PFSK-1 (cell line): ENCODE results near the gene UBXN7.

Source experiments
- FOXP2 ChIP-seq: optimal IDR thresholded peaks from 2 replicates; pipeline ENCODE3; 2011; ENCODE audit warnings: borderline replicate concordance, control low read depth, inconsistent platforms; ENCODE audit not compliant: insufficient read depth; ENCODE audit errors: extremely low read length, extremely low read depth
- POLR2AphosphoS5 ChIP-seq: IDR thresholded peaks from 2 replicates; pipeline ENCODE4 v1.6.1; 2012; ENCODE audit warnings: low read depth, mild to moderate bottlenecking, control low read depth, low read length, moderate library complexity
- SIN3A ChIP-seq: IDR thresholded peaks from 2 replicates; pipeline ENCODE4 v1.6.1; 2012; ENCODE audit warnings: mild to moderate bottlenecking, low read length, moderate library complexity, borderline replicate concordance; ENCODE audit not compliant: insufficient read depth
- TAF1 ChIP-seq: IDR thresholded peaks from 2 replicates; pipeline ENCODE4 v1.6.1; 2012; ENCODE audit warnings: low read length, control low read depth, borderline replicate concordance; ENCODE audit not compliant: insufficient read depth
- TF ChIP-seq, protein P1 (sequence below), 2 experiments: IDR thresholded peaks; 2 replicates each; pipeline versions ENCODE4 v1.6.1 to v1.8.0; 2011 to 2012; ENCODE audit warnings: low read depth in 2 of 2, low read length in 2 of 2, control low read depth in 1 of 2, inconsistent platforms in 1 of 2, mild to moderate bottlenecking in 1 of 2, moderate library complexity in 1 of 2; ENCODE audit not compliant: insufficient read depth in 1 of 2

Gene UBXN7

GRCh38 chr3:196440696-196441095, 8.5 kb upstream of the UBXN7 start:
- TF ChIP-seq SIN3A (no peak), TAF1 (no peak), FOXP2 (no peak), POLR2AphosphoS5 (no peak)
- TF ChIP-seq, protein P1, sequence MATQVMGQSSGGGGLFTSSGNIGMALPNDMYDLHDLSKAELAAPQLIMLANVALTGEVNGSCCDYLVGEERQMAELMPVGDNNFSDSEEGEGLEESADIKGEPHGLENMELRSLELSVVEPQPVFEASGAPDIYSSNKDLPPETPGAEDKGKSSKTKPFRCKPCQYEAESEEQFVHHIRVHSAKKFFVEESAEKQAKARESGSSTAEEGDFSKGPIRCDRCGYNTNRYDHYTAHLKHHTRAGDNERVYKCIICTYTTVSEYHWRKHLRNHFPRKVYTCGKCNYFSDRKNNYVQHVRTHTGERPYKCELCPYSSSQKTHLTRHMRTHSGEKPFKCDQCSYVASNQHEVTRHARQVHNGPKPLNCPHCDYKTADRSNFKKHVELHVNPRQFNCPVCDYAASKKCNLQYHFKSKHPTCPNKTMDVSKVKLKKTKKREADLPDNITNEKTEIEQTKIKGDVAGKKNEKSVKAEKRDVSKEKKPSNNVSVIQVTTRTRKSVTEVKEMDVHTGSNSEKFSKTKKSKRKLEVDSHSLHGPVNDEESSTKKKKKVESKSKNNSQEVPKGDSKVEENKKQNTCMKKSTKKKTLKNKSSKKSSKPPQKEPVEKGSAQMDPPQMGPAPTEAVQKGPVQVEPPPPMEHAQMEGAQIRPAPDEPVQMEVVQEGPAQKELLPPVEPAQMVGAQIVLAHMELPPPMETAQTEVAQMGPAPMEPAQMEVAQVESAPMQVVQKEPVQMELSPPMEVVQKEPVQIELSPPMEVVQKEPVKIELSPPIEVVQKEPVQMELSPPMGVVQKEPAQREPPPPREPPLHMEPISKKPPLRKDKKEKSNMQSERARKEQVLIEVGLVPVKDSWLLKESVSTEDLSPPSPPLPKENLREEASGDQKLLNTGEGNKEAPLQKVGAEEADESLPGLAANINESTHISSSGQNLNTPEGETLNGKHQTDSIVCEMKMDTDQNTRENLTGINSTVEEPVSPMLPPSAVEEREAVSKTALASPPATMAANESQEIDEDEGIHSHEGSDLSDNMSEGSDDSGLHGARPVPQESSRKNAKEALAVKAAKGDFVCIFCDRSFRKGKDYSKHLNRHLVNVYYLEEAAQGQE (IDR thresholded peaks at IDR 0.05; ENCODE audit: insufficient read depth in 1 of 2, low read depth in 2 of 2, low read length in 2 of 2), result no peak

DNA sequence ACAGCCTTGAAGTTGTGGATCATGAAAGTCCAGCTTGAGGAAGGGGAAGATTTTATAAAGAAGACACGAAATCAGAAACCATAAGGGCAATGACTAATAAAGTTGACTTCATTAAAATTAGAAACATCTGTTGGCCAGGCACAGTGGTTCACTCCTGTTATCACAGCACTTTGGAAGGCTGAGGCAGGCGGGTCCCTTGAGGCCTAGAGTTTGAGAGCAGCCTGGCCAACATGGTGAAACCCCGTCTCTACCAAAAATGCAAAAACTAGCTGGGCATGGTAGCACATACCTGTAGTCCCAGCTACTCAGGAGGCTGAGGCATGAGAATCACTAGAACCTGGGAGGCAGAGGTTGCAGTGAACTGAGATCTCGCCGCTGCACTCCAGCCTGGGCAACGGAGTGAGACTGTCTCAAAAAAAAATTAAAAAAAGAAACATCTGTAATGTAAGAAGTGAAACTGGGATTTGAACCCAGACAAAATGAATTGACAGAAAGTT, 7.9 kb upstream of the UBXN7 start:
- no peak for TF ChIP-seq SIN3A
- no peak for TF ChIP-seq TAF1
- TF ChIP-seq, protein P1 (IDR thresholded peaks at IDR 0.05; ENCODE audit: insufficient read depth in 1 of 2, low read depth in 2 of 2, low read length in 2 of 2), result no peak
- no peak for TF ChIP-seq FOXP2
- TF ChIP-seq POLR2AphosphoS5, result no peak

GRCh38 chr3:196431181-196432136, 768 bp downstream of the UBXN7 start:
- no peak for TF ChIP-seq SIN3A
- TF ChIP-seq TAF1, result no peak
- TF ChIP-seq, protein P1 (IDR thresholded peaks at IDR 0.05; ENCODE audit: insufficient read depth in 1 of 2, low read depth in 2 of 2, low read length in 2 of 2), result no peak
- no peak for TF ChIP-seq POLR2AphosphoS5
- TF ChIP-seq FOXP2, result no peak

DNA sequence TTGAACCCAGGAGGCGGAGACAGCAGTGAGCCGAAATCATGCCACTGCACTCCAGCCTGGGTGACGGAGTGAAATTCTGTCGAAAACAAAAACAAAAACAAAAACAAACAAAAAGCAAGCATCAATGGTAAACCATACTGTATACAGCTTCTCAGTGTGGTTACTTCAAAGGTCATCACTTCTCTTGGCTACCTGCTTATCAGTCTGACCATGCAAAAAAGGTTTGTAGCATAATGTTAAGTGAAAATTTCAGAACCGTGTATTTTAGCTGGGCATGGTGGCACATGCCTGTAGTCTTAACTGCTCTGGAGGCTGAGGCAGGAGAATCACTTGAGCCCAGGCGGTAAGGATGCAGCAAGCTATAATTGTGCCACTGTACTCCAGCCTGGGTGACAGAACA, 4.2 kb downstream of the UBXN7 start:
- TF ChIP-seq FOXP2, result no peak
- no peak for TF ChIP-seq POLR2AphosphoS5
- no peak for TF ChIP-seq SIN3A
- TF ChIP-seq TAF1, result no peak
- TF ChIP-seq, protein P1 (IDR thresholded peaks at IDR 0.05; ENCODE audit: insufficient read depth in 1 of 2, low read depth in 2 of 2, low read length in 2 of 2), result no peak
